Measurements from ENCODE around the gene DHX38. TPM values are rescaled to one million over a fixed set of nuclear protein-coding genes. Genes with fewer than 3 reads are reported as not detected.

Gene DHX38
- total RNA-seq, 1 donor from 2014 or later, result 81.7 TPM

DNA sequence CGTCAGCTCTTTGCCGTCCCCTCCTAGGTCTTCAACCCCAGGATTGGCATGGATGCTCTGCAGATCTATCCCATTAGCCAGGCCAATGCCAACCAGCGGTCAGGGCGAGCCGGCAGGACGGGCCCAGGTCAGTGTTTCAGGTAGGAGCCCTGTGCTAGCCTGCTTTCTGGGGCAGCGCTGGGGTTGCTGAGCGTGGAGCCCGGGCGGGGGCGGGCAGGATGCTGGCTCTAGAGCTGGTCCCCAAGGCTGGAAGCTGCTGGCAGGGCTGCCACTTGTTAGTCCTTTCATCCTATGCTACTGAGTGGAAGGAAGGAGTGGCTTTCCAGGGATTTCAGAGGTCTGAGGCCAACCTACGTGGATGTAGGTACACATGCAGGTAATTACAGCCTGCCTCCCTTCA lies 12.3 kb downstream of the DHX38 start:
- Mint-ChIP-seq H3K36me3 (ENCODE audit: insufficient read depth) (peaks cover 40% of the 10 kb centered on the region), H3K9me3 (ENCODE audit: low read depth) (no peaks in the 10 kb centered on the region), H3K27me3 (no peaks in the 10 kb centered on the region), H3K27ac (no peak overlapping the region), H3K4me1 (ENCODE audit: low read depth) (no peaks in the 10 kb centered on the region), H3K4me3 (ENCODE audit: low read depth) (no peak overlapping the region)
- no peak for DNase-seq (ENCODE audit: low spot score, unreplicated experiment)
- no peak for TF ChIP-seq CTCF (IDR thresholded peaks at IDR 0.05; ENCODE audit: unreplicated experiment)

DNA sequence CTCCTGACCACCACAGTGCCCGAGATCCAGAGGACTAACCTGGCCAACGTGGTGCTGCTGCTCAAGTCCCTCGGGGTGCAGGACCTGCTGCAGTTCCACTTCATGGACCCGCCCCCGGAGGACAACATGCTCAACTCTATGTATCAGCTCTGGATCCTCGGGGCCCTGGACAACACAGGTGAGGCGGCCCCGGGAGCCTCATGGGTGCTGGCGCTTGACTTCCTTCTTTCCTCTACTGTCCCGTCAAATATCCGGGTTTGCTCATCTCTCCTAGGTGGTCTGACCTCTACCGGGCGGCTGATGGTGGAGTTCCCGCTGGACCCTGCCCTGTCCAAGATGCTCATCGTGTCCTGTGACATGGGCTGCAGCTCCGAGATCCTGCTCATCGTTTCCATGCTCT lies 13.7 kb downstream of the DHX38 start:
- Mint-ChIP-seq H3K4me1 (ENCODE audit: low read depth) (no peaks in the 10 kb centered on the region), H3K36me3 (ENCODE audit: insufficient read depth) (peaks cover 35% of the 10 kb centered on the region), H3K27ac (no peak overlapping the region), H3K9me3 (ENCODE audit: low read depth) (no peaks in the 10 kb centered on the region), H3K4me3 (ENCODE audit: low read depth) (no peak overlapping the region), H3K27me3 (no peaks in the 10 kb centered on the region)
- DNase-seq (ENCODE audit: low spot score, unreplicated experiment), result no peak
- TF ChIP-seq CTCF (IDR thresholded peaks at IDR 0.05; ENCODE audit: unreplicated experiment), result no peak

GRCh38 chr16:72108353-72109102 lies 14.9 kb downstream of the DHX38 start:
- DNase-seq (ENCODE audit: low spot score, unreplicated experiment), result no peak
- Mint-ChIP-seq H3K27me3 (no peaks in the 10 kb centered on the region), H3K4me1 (ENCODE audit: low read depth) (no peaks in the 10 kb centered on the region), H3K4me3 (ENCODE audit: low read depth) (no peak overlapping the region), H3K27ac (no peak overlapping the region), H3K36me3 (ENCODE audit: insufficient read depth) (peaks cover 29% of the 10 kb centered on the region), H3K9me3 (ENCODE audit: low read depth) (no peaks in the 10 kb centered on the region)
- no peak for TF ChIP-seq CTCF (IDR thresholded peaks at IDR 0.05; ENCODE audit: unreplicated experiment)

- DNase-seq (ENCODE audit: low spot score, unreplicated experiment), result no peak
- no peaks in the 10 kb centered on the region for H3K9me3 Mint-ChIP-seq (ENCODE audit: low read depth)
- no peaks in the 10 kb centered on the region for H3K27me3 Mint-ChIP-seq
- H3K27ac Mint-ChIP-seq, result no peak overlapping the region
- no peak for TF ChIP-seq CTCF (IDR thresholded peaks at IDR 0.05; ENCODE audit: unreplicated experiment)
- H3K4me1 Mint-ChIP-seq (ENCODE audit: low read depth), result no peaks in the 10 kb centered on the region
- peaks cover 27% of the 10 kb centered on the region for H3K36me3 Mint-ChIP-seq (ENCODE audit: insufficient read depth)
- no peak overlapping the region for H3K4me3 Mint-ChIP-seq (ENCODE audit: low read depth)
Observed at GRCh38 chr16:72109300-72109699, 15.7 kb downstream of the DHX38 start.

- no peak overlapping the region for H3K4me3 Mint-ChIP-seq (ENCODE audit: low read depth)
- TF ChIP-seq CTCF (IDR thresholded peaks at IDR 0.05; ENCODE audit: unreplicated experiment), result no peak
- H3K4me1 Mint-ChIP-seq (ENCODE audit: low read depth), result no peaks in the 10 kb centered on the region
- H3K27me3 Mint-ChIP-seq, result no peaks in the 10 kb centered on the region
- peaks cover 2% of the 10 kb centered on the region for H3K9me3 Mint-ChIP-seq (ENCODE audit: low read depth)
- no peak for DNase-seq (ENCODE audit: low spot score, unreplicated experiment)
- H3K36me3 Mint-ChIP-seq (ENCODE audit: insufficient read depth), result peaks cover 29% of the 10 kb centered on the region
- no peak overlapping the region for H3K27ac Mint-ChIP-seq
Observed at GRCh38 chr16:72109966-72110530, 16.4 kb downstream of the DHX38 start.

All from progenitor cell of endocrine pancreas (in vitro differentiated cells).